ENCODE data around the gene WDR88. TPM values are rescaled to one million over a fixed set of nuclear protein-coding genes. Genes with fewer than 3 reads are reported as not detected.
A peak's percentile ranks its signal among the peaks of the same experiment; 100 is the strongest.
"Not testable (repeated sequence)": the region's sequence is repeated elsewhere in the genome, so short reads cannot be mapped to it uniquely, and the experiment has no call there.

WDR88 gene
- total RNA-seq, 1 donor from 2014 or later: not detected

- peaks cover 3% of the 10 kb centered on the region for H3K4me1 Mint-ChIP-seq (ENCODE audit: unreplicated experiment)
- no peak for DNase-seq (ENCODE audit: extremely low spot score, unreplicated experiment)
- no peaks in the 10 kb centered on the region for H3K9me3 Mint-ChIP-seq
- no peaks in the 10 kb centered on the region for H3K36me3 Mint-ChIP-seq
- no peak for TF ChIP-seq CTCF (conservative IDR thresholded peaks at IDR 0.05)
- no peak overlapping the region for H3K4me3 Mint-ChIP-seq
- H3K27me3 Mint-ChIP-seq: peaks cover 42% of the 10 kb centered on the region
- H3K27ac Mint-ChIP-seq: no peak overlapping the region
Observed at GRCh38 chr19:33220115-33220514, 88.2 kb downstream of the WDR88 start.

GRCh38 chr19:33220735-33221134 is 88.8 kb downstream of the WDR88 start:
- Mint-ChIP-seq H3K27me3 (peaks cover 44% of the 10 kb centered on the region), H3K36me3 (no peaks in the 10 kb centered on the region), H3K4me1 (ENCODE audit: unreplicated experiment) (peaks cover 3% of the 10 kb centered on the region), H3K4me3 (no peak overlapping the region), H3K27ac (no peak overlapping the region), H3K9me3 (no peaks in the 10 kb centered on the region)
- no peak for DNase-seq (ENCODE audit: extremely low spot score, unreplicated experiment)
- TF ChIP-seq CTCF (conservative IDR thresholded peaks at IDR 0.05): no peak

GRCh38 chr19:33221638-33222037 is 89.7 kb downstream of the WDR88 start:
- Mint-ChIP-seq H3K4me3 (no peak overlapping the region), H3K27me3 (peaks cover 53% of the 10 kb centered on the region), H3K27ac (no peak overlapping the region), H3K36me3 (no peaks in the 10 kb centered on the region), H3K4me1 (ENCODE audit: unreplicated experiment) (peaks cover 3% of the 10 kb centered on the region), H3K9me3 (no peaks in the 10 kb centered on the region)
- no peak for DNase-seq (ENCODE audit: extremely low spot score, unreplicated experiment)
- no peak for TF ChIP-seq CTCF (conservative IDR thresholded peaks at IDR 0.05)

GRCh38 chr19:33222255-33222654 is 90.3 kb downstream of the WDR88 start:
- peaks cover 57% of the 10 kb centered on the region for H3K27me3 Mint-ChIP-seq
- H3K9me3 Mint-ChIP-seq; H3K4me3 Mint-ChIP-seq; H3K27ac Mint-ChIP-seq; DNase-seq (ENCODE audit: extremely low spot score, unreplicated experiment); H3K4me1 Mint-ChIP-seq (ENCODE audit: unreplicated experiment); H3K36me3 Mint-ChIP-seq: not testable (repeated sequence)

GRCh38 chr19:33224694-33225457 is 93.0 kb downstream of the WDR88 start:
- Mint-ChIP-seq H3K9me3 (peaks cover 6% of the 10 kb centered on the region), H3K36me3 (peaks cover 6% of the 10 kb centered on the region), H3K27me3 (peaks cover 75% of the 10 kb centered on the region), H3K4me3 (peak overlapping the region; percentile 69), H3K27ac (no peak overlapping the region), H3K4me1 (ENCODE audit: unreplicated experiment) (peaks cover 3% of the 10 kb centered on the region)
- no peak for TF ChIP-seq CTCF (conservative IDR thresholded peaks at IDR 0.05)
- no peak for DNase-seq (ENCODE audit: extremely low spot score, unreplicated experiment)

Other genes starting within 250 kb of the WDR88 start
- gene CEP89, start 160.2 kb upstream of the WDR88 start, total RNA-seq (ENCODE audit: low replicate concordance): 29.1 and 37.7 TPM in 2 replicates
- 4.3 and 4.5 TPM in 2 replicates for gene FAAP24, start 159.9 kb upstream of the WDR88 start, total RNA-seq (ENCODE audit: low replicate concordance)
- gene RHPN2, start 67.2 kb upstream of the WDR88 start, total RNA-seq (ENCODE audit: low replicate concordance): 31.6 and 81.6 TPM in 2 replicates
- gene GPATCH1, start 50.9 kb upstream of the WDR88 start, total RNA-seq (ENCODE audit: low replicate concordance): 12.2 and 12.6 TPM in 2 replicates
- gene LRP3, start 62.2 kb downstream of the WDR88 start, total RNA-seq (ENCODE audit: low replicate concordance): 24.2 and 49.6 TPM in 2 replicates
- 0.68 TPM in 1 of 2 replicates, not detected in the other for gene SLC7A10, start 93.7 kb downstream of the WDR88 start, total RNA-seq (ENCODE audit: low replicate concordance)
- gene CEBPA, start 170.4 kb downstream of the WDR88 start, total RNA-seq (ENCODE audit: low replicate concordance): 24.4 and 50.4 TPM in 2 replicates
- 28.7 and 30.1 TPM in 2 replicates for gene CEBPG, start 241.6 kb downstream of the WDR88 start, total RNA-seq (ENCODE audit: low replicate concordance)